Tibial artery (tissue), 4 donors: Measurements from ENCODE around the gene BCDIN3D.
A peak's percentile ranks its signal among the peaks of the same experiment; 100 is the strongest.

Experiments used
- DNase-seq, 2 donors: peaks; one replicate each; pipeline ENCODE4 v3.0.0-alpha.2; 2019
- H3K27ac ChIP-seq, 2 donors: fragments of 200-600 bp; sonication (generic) in 1 of 2; 1 replicate in 1 of 2; 2 replicates in 1 of 2; pipeline ENCODE4 v1.5.1; 2018 to 2019; ENCODE audit warnings: mild to moderate bottlenecking in 1 of 2
- H3K27me3 ChIP-seq, 2 donors: fragments of 200-600 bp; sonication (generic) in 1 of 2; one replicate each; pipeline versions ENCODE4 v1.5.1 to v1.6.0; 2016 to 2019
- H3K36me3 ChIP-seq, 3 donors: fragments of 200-600 bp; sonication (generic) in 2 of 3; one replicate each; pipeline ENCODE4 v1.5.1; 2016 to 2019; ENCODE audit warnings: mild to moderate bottlenecking in 2 of 3
- H3K4me1 ChIP-seq, 4 donors: fragments of 200-600 bp; sonication (generic) in 2 of 4; 1 replicate in 3 of 4; 2 replicates in 1 of 4; pipeline ENCODE4 v1.5.1; 2016 to 2019
- H3K4me3 ChIP-seq, 2 donors: fragments of 200-600 bp; sonication (generic) in 1 of 2; 1 replicate in 1 of 2; 2 replicates in 1 of 2; pipeline ENCODE4 v1.5.1; 2018 to 2019; ENCODE audit warnings: mild to moderate bottlenecking in 2 of 2
- H3K9me3 ChIP-seq, 3 donors: fragments of 200-600 bp; sonication (generic) in 1 of 3; one replicate each; pipeline ENCODE4 v1.5.1; 2016 to 2019
- intact Hi-C: fragments of 100-400 bp; cut with DNase I; formaldehyde crosslinking; loops from one replicate; pipeline ENCODE4 v1.15.0; 2023; ENCODE audit warnings: low total_unique reads
- TF ChIP-seq, protein P1 (sequence below), 2 experiments: fragments of 200-600 bp in 1 of 2; fragments of 450-650 bp in 1 of 2; IDR thresholded peaks; one replicate each; pipeline ENCODE4 v1.5.1; 2017 to 2019; ENCODE audit warnings: antibody characterized with exemption in 2 of 2, mild to moderate bottlenecking in 1 of 2, moderate library complexity in 1 of 2

Gene BCDIN3D

DNA sequence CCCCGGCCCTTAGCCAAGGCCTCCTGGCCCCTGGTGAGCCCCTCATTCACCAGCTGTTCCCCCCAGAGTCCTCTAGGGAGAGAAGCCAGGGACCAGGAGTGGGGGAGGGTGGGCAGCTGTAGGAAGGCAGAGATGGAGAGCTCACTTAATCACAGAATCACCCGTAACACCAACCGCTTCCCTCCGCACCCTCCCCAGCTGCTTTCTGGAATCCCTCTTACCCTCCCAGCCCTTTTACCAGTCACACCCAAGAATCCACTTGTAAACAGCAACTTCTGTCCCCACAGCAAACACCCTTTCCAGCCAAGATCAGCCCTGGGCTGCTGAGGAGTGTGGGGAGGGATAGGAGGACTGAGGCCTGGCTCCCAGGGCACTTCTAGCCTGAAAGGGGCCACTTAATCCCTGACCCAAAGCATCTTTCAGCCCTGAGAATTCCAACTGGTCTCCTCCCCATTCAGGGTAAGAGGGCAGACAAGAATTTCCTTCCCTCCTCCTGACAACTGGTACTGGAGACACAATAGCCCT, 33.5 kb downstream of the BCDIN3D start:
- Histone ChIP-seq H3K9me3 (no peaks in the 10 kb centered on the region), H3K4me3 (peak overlapping the region in 1 of 2 donors; percentile 21), H3K36me3 (peaks cover 14 to 26% (median 24%) of the 10 kb centered on the region in 3 donors), H3K27me3 (no peaks in the 10 kb centered on the region), H3K4me1 (peaks cover 0 to 32% (median 23%) of the 10 kb centered on the region in 4 donors), H3K27ac (peak overlapping the region; percentile 68 to 71)
- peak in 1 of 2 donors; percentile 50 for DNase-seq
- TF ChIP-seq, protein P1, sequence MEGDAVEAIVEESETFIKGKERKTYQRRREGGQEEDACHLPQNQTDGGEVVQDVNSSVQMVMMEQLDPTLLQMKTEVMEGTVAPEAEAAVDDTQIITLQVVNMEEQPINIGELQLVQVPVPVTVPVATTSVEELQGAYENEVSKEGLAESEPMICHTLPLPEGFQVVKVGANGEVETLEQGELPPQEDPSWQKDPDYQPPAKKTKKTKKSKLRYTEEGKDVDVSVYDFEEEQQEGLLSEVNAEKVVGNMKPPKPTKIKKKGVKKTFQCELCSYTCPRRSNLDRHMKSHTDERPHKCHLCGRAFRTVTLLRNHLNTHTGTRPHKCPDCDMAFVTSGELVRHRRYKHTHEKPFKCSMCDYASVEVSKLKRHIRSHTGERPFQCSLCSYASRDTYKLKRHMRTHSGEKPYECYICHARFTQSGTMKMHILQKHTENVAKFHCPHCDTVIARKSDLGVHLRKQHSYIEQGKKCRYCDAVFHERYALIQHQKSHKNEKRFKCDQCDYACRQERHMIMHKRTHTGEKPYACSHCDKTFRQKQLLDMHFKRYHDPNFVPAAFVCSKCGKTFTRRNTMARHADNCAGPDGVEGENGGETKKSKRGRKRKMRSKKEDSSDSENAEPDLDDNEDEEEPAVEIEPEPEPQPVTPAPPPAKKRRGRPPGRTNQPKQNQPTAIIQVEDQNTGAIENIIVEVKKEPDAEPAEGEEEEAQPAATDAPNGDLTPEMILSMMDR (IDR thresholded peaks at IDR 0.05) = no peak
- intact Hi-C loops = no loop called here

DNA sequence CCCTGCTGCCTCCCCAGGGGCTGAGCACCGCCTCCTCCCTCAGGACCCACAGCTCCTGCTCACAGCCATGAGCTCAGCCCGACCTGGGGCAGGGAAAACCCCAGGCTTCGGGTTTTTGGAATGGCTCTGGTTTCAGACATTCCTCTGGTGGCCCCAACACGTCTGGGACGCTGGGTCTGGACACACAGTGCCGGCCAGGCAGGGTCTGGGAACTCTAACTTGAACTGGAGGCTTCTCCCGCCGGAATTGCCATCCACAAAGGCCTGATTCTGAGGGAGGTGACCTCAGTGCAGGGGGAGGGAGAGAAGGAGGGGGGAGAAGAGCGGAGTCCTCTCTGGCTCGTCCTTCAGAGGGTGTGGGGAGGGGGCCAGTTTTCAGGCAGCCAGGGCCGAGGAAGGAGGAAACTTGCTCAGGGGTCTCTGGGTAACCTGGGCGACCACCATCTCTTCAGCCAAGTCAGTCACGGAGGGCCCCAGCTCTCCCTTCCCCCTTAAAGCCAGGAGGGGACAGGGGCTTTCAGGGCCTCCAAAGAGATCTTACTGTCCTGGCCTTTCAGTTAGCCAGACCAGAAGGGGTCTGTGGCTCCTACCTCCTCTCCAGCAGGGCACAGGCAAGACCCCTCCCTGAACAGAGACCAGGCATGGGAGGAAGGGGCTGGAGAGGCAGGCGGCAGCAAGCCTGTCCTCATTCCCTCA, 34.1 kb downstream of the BCDIN3D start:
- Histone ChIP-seq H3K27ac (peak overlapping the region; percentile 68 to 71), H3K4me1 (peaks cover 0 to 32% (median 23%) of the 10 kb centered on the region in 4 donors), H3K4me3 (peak overlapping the region in 1 of 2 donors; percentile 21), H3K27me3 (no peaks in the 10 kb centered on the region), H3K36me3 (peaks cover 19 to 32% (median 30%) of the 10 kb centered on the region in 3 donors), H3K9me3 (no peaks in the 10 kb centered on the region)
- peak; percentile 50 to 79 for DNase-seq
- TF ChIP-seq, protein P1 (IDR thresholded peaks at IDR 0.05) = no peak
- intact Hi-C loops = no loop called here

DNA sequence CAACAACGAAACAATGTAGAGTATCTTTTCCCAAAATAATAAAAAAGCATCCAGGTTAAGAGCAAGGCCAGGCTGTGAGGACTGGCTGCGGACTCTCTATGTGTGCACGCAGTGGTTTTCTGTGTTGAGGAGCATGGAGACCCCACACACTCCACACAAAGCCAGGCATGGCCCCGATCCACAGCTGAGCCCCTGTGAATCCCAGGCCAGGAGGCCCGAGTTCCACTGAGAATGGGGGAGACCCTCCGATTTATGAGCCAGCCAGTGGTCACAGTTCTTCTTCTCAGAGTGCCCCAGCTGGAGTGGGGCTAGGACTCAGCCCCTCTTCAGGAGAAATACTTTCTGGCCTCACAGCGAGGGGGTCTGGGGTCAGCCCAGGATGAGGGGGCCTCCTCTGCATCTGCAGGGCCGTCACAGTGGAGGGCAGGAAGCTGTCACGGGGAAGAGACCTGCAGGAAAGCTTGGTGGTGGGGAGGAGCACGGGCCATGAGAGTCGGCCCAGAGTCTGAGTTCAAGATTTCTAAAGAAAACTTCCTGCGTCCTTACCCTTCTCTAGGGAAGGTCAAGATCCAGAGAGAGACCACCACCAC, 34.8 kb downstream of the BCDIN3D start:
- Histone ChIP-seq H3K27me3 (no peaks in the 10 kb centered on the region), H3K27ac (peak overlapping the region; percentile 68 to 71), H3K4me1 (peaks cover 0 to 32% (median 23%) of the 10 kb centered on the region in 4 donors), H3K36me3 (peaks cover 26 to 39% (median 38%) of the 10 kb centered on the region in 3 donors), H3K9me3 (no peaks in the 10 kb centered on the region), H3K4me3 (no peak overlapping the region)
- intact Hi-C loops = no loop called here
- DNase-seq = no peak
- TF ChIP-seq, protein P1 (IDR thresholded peaks at IDR 0.05) = no peak

DNA sequence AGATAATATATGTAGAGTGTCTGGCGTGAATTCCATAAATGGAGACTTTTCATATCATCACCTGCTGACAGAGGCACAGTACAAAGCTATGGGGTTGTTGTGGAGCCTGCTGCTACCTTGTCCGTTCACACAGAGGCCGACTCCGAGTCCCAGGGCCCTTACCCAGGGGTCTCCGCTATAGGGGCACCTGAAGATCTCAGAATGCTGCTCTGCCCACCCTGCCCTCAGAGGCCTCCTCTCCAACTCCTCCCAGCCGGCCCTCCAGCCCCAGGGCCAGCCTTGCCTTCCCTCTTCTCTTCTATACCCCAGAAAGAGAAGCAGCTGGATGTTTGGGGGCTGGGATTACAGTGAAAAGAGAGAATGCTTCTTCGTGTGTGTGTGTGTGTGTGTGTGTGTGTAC, 36.0 kb downstream of the BCDIN3D start:
- peaks cover 0 to 32% (median 23%) of the 10 kb centered on the region in 4 donors for H3K4me1 ChIP-seq
- TF ChIP-seq, protein P1 (IDR thresholded peaks at IDR 0.05) = no peak

DNA sequence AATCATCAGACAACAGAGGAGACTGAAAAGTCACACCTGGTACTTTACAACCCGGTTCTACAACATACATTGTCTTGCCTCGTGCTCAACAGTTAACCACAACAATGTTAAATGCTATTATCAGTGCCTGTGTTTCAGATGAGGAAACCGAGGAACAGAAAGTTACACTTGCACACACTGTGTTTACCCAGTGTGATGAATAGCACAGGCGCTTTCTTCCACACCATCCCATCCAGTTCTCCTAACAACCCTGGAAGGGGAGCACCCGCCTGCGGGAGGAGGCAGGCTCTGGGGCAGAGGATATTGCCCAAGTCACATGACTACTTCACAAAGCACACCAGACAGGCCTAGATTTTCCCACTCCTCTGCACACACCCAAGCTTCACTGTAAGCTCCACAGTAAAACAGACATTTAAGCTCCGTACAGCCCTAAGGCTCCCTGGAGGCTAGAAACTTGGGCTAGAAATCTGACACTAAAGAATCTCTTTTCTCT, 36.5 kb downstream of the BCDIN3D start:
- H3K27ac ChIP-seq = no peak overlapping the region

More for the DNA sequence above, 36.0 kb downstream of the BCDIN3D start:
- no peak overlapping the region for H3K4me3 ChIP-seq
- H3K36me3 ChIP-seq = peaks cover 30 to 52% (median 50%) of the 10 kb centered on the region in 3 donors
- no peak overlapping the region for H3K27ac ChIP-seq
- no peaks in the 10 kb centered on the region for H3K9me3 ChIP-seq
- no peaks in the 10 kb centered on the region for H3K27me3 ChIP-seq
- DNase-seq = no peak
- intact Hi-C loops = no loop called here

More for the DNA sequence above, 36.5 kb downstream of the BCDIN3D start:
- intact Hi-C loops = no loop called here
- DNase-seq = no peak
- no peak overlapping the region for H3K4me3 ChIP-seq
- H3K4me1 ChIP-seq = peaks cover 0 to 32% (median 23%) of the 10 kb centered on the region in 4 donors
- no peaks in the 10 kb centered on the region for H3K9me3 ChIP-seq
- peaks cover 35 to 57% (median 55%) of the 10 kb centered on the region in 3 donors for H3K36me3 ChIP-seq
- TF ChIP-seq, protein P1 (IDR thresholded peaks at IDR 0.05) = no peak
- no peaks in the 10 kb centered on the region for H3K27me3 ChIP-seq
